ENCODE data around the gene EPO.
"Not testable (repeated sequence)": the region's sequence is repeated elsewhere in the genome, so short reads cannot be mapped to it uniquely, and the experiment has no call there.

- not testable (repeated sequence) for TF ChIP-seq CTCF (IDR thresholded peaks at IDR 0.05 in 2 of 3, conservative IDR thresholded peaks at IDR 0.05 in 1 of 3; ENCODE audit: borderline replicate concordance in 1 of 3, insufficient read depth in 1 of 3, low read depth in 2 of 3, low read length in 2 of 3); EGR1 (IDR thresholded peaks at IDR 0.05; ENCODE audit: low read depth)
Observed at GRCh38 chr7:100762841-100763240, 42.6 kb downstream of the EPO start.
